HG02852 (cell line): Measurements from ENCODE around the gene SORCS2.

Experiments
- ATAC-seq: cut with Tn5 transposase; IDR thresholded peaks from one replicate; pipeline ENCODE4 v1.9.1; 2021; ENCODE audit warnings: mild to moderate bottlenecking, moderate library complexity; ENCODE audit not compliant: unreplicated experiment

The SORCS2 gene

DNA sequence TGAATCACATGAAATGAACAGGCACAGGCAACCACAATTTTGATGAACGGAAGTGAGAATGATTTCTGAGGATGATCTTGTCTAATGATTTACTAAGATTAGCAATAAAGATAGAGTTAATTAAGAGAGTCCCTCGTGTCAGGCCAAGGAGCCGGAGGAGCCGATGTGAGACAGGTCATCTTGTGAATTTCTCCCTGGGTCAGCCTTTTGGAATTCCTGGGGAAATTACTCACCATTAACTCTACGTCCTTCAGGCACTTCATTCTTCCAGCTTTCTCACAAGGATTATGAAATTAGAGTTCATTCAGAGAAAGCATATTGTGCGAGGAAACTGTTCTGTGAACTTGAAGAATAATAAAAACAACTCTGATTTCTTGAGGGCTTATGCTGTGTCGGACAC lies 155.6 kb downstream of the SORCS2 start:
- ATAC-seq: no peak

DNA sequence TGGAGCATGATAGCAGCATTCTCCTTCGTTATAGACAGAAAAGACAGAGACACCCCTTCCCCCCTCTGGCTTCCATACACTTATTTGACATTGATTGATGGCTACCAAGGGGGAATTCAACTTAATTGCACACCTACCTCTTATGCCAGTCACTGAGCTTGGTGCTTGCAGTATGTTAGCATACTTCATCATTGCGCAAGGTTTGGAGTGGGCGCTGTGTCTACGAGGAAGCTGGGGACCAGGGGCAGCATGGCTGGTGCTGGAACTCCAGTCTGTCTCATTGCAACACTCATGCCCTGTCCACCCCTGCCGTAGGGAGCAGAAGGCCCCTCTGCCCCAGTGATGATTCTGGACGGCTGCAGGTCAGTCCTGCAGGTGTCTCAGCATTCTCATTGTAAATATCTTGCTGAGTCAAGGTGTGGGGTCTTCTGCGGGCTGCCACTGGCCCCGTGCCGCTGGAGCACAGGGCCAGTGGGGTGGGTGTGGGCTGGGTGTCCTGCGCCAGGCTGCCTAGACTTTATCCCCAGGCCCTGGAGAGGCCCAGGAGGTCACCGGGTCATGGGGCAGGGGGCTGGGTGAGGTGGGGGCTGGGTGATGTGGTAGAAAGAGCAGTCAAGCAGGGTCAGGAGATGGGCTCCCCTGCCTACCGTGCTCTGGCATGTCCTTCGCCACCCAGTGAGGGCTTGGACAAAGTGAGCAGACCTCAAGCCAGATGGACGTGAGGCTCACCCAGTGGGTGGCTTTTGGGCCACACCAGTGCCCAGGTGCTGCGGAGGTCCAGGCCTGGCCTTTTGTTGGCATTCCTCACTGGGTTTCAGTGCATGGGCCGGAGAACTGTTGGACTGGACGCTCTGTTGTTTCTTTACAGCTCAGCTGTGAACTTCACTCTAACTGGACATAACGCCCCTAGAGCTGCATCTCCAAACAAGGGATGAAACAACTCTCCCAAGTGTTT lies 156.9 kb downstream of the SORCS2 start:
- no peak for ATAC-seq

DNA sequence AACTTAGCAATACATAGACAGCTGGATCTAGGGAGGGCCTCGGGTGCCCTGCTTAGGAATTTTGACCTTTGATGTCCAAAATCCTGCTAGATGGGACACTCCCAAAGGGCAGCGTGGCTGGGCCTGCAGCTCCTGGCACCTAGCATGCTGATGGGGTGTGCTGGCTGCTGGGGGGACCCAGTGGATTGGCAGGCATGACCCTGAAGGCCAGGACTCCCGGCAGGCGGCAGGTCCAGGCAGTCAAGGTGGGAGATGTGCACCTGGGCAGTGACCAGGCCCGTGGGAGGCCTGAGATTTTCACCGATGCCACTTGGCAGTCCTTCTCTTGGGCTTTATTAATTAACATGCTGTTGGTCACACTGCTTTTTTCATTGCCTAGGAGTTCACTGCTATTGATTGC lies 158.1 kb downstream of the SORCS2 start:
- no peak for ATAC-seq

DNA sequence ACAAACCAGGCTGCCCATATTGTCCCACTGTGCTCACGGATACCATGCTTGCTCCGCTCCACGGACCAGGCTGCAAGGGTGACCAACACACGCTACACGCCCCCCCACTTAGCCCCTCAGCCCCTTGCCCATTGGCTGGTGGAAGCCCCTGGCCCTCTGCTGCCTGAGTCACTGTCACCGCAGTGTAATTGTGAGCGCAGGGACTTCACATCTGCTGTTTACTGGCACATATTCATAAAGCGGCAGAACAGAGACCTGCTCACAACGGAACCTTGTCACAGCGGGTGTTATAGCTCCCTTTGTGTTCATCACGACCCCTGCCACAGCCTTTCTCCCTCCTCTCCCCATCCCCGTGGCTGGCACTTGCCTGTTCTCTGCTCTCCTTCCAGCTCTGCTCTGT lies 158.7 kb downstream of the SORCS2 start:
- ATAC-seq: no peak

DNA sequence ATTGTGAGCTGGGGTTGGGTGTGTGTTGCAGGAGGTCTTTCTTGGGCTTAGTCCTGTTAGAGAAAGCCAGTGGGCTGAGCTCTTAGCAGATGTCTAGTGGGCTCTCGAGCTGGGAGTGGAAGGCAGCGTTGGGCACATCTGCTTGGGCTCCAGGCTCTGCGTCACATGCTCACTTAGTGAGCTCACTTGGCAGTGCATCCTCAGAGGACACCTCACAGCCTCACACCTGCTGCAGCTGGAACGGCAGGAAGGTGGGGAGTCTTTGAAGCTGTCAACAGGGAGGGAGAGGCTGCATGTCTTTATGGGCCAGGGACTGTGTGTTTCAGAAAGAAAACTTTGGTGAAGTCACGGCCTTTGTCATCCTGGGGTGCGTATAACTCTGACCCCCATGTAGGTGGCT lies 160.1 kb downstream of the SORCS2 start:
- ATAC-seq: no peak

DNA sequence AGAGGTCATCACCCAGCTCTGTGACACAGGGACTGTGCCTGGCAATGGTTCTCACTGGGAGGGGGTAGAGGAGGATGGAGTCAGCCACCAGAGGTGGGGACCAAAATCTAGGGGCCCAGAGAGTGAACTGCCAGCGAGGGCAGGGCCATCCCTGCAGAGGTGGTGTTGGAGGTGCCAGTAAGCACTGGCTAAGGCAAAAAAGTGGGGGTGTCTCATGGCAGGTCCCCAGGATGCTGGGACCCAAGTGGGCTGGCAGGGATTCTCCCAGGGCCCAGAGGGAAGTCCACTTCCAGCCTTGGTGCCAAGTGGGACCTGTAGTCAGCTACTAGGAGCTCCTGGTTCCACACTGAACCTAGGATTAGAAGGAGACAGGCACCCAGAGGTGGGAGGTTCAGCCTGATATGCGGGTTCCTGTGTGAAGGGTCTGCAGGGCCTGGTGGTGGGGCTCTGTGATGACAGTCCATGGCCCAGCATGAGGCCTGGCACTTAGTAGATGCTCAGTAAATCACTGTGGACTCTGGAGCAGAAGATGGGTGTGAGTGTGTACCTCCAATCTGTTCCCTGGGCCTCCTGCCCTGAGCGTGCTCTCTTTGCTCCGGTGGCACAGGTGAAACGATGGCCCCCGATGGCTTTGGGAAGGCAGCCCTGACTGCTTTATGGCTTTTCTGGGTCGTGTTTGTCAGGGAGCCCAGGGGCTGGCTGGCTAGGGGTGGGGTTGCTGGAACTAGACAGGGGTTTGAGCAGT lies 160.9 kb downstream of the SORCS2 start:
- ATAC-seq: no peak

DNA sequence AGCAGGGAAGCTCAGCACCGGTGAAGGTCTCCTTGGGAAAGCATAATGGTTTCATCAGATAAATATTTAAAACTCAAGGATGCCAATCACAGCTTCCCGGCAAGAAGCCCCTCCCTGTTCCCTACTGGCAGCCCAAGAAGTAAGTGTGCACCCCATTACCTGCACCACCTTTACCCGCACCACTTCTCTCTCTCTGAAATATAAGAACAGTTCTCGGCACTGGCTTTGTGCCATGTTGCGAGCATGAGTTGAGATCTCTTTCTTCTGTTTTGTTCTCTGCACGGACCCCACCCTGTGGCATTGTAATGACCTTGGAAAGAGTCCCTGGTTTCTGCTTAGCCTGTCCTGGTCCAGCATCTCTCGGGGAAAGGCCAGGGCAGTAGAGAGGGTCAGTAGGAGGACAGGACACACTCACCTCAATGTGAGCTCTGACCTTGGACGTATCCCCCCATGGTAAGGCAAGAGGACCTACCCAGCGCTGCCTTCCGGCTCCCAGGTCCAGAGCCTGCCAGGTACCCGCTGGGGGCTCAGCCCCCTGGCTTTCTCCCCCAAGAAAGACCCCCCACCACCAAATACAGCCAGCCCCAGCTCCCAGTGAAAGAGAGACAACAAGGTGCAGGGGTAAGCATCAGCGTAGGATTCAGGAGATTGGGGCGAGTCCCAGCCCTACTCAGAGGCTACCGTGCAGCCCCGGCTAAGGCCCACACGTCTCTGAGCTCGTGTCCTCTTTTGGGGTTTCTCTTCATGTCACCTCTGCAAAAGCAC lies 161.7 kb downstream of the SORCS2 start:
- ATAC-seq: no peak

DNA sequence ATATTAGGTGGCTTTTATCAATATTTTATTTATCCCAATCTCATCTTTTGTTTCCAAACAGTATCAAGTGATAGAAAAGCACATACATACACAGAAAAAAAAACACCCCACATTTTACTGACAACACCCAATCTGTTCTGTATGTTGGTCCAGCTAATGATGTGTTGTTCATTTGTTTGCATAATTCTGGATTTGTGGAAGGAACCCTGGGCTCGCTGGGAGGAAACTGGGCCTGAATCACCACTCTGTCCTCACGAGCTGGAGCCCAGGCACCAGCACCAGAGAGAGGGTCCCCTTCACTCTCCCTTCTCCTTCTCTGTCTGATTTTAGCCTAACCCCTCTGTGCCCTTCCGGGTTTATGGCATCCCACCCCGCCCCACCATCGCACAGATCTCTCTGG lies 162.6 kb downstream of the SORCS2 start:
- ATAC-seq: no peak

DNA sequence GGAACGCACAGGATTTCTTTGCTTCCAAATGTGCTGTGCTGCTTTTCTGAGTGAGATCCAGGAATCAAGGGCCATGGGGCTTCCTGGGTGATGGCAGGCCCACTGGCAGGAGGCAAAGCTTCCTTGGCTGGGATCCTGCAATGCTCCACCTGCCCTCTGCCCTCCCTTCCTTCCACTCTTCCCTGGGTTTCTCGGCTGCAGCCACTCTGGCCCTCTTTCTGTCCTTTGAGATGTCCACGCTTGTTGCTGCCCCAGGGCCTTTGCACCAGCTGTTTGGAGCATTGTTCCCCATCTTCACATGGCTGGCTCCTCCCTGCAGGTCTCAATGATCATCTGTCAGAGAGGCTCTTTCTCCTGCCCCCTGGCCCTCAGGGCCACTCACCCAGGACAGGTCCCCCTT lies 163.5 kb downstream of the SORCS2 start:
- ATAC-seq: no peak

DNA sequence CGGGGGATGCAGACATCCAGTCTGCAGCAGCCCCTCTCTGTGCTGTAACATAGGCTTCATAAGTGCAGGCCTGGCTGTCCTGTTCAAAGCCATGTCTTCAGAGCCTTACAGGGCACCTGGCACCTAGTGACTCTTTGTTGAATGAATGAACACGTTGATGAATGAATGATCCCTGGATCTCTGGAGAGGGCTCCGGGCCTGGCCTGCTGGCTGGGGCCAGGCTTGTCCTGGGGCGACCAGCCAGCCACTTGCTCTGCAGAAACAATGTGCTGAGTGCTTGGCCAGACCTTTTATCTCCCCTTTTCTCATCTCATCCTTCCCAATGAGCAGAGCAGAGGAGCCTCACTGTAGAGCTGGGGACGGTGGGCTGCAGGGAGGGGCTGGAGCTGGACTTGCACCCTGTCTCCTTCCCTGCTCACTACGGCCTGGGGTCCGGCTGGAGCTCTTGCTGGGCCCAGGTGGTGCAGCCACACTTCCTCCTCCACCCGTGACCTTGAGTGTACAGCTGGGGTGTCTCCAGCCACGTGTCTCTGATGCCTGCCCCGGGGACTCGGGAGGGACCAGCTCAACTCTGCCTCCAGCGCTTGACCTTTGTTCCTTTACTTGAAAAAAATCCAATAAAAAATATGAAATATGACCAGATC lies 164.5 kb downstream of the SORCS2 start:
- no peak for ATAC-seq

DNA sequence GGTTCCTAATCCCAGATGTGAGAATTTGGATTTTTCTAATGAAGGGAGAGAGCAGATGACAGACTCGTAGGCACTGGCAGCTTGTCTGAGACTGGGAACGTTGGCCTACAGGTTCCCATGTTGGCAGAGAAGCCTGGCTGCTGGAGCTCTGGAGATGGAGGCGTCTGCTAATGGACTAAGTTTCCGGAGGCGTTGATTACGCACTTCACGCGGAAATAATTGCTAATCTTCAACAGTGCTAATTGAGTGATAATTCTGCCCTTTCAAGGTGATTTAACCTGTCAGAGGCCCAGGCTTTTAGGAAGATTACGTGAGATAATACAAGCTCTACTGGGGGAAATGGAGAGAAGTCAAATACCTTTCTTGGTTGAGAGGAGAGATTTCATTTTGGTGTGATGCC lies 165.0 kb downstream of the SORCS2 start:
- ATAC-seq: no peak

DNA sequence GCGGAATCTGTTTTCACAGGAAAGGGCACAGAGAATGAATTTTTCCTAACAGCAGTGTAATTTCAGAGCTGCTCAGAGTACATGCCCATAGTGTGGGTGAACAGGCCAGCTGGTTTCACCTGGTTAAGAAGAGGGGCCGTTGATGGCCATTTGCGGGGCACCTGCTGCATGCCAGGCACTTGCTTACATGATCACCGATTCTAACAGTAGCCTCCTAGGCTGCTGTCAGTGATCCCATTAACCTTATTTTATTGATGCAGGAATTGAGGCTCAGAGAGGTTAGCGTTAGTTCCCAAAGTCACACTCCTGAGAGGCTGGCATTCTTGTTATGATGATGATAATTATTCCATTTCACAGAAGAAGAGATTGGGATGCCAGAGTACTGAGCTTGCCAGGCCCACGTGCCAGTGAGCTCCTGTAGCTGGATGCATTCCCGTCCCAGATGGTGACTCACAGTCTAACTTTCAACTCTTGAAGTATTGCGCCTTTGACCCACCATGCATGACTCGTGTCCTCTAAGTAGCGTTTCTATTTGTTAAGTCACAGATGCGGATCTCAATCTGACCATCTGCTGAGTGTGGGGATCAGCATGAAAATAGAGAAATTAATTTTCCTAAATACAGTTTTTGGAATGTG lies 165.9 kb downstream of the SORCS2 start:
- ATAC-seq: no peak

DNA sequence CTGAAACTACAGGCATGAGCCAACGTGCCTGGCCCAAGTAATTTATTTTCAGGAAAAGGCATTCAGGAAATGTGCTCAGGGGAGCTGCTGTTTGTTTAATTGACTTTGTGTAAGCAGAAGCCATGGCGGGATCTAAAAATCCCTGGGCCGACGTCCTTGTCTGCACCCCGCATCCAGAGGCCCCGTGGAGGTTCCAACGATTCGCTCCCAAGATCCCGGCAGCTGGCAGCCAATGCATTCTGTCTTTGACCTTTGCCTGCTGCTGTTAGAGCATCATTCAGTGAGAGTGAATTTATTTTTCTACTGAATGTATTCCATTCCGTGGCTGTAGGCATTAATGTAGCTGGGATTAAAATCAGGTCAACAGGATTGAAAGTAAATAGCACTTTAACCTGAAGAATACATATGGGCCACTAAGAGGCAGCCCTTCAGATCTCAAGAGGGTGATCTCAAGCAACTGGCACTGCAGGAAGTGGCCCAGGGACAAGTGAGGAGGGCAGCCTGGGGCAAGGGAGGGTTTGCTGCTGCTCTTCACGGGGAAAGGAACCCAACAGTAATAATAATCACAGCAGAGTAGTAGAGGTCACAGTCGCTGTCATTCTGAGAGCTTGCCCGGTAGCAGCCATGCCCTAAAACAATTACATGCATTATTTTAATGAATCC lies 167.2 kb downstream of the SORCS2 start:
- no peak for ATAC-seq

DNA sequence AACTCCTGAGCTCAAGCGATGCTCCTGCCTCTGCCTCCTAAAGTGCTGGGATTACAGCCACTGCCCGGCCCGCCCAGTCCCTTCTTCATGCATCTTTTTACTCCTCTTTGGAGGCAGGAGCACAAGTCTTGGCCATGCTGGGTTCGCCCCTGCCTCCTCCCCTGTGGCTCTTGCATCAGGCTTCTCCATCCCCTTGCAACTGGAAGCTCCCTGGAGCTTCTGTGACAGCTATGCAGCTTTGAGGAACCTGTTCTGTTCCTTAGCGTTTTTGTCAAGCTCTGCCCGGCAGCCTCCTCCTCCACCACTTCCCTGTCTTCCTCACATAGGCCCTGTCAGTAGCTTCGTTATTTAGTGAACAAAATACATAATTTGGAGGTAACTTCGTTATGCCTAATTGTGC lies 168.5 kb downstream of the SORCS2 start:
- no peak for ATAC-seq

DNA sequence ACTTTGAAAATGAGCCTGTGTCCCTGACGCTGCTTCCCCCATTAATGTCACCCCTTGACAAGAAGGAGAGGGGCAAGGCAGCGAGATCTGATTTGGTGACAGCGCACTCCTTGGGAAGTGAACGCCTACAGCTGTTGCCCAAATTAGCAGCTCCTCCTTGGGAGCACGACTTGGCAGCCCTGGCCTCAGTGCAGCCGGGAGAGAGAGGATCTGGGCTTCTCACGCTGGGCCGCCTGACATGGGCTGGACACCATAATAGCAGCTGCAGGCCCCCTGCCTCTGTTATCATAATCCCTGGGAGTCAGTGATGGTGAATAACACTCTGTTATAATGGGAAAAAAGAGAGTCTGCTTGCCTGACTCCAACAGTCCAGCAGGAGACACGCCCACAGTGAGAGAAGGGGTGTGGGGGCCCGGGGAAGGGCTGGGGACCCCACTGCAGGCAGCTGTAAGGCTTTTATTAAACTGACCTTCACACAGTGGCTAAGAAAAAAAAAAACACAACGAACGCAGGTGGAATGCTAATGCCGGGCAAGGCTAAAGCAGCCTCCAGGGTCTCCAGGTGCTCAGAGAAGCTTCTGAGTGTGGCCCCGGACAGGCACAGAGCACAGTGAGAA lies 169.1 kb downstream of the SORCS2 start:
- no peak for ATAC-seq

DNA sequence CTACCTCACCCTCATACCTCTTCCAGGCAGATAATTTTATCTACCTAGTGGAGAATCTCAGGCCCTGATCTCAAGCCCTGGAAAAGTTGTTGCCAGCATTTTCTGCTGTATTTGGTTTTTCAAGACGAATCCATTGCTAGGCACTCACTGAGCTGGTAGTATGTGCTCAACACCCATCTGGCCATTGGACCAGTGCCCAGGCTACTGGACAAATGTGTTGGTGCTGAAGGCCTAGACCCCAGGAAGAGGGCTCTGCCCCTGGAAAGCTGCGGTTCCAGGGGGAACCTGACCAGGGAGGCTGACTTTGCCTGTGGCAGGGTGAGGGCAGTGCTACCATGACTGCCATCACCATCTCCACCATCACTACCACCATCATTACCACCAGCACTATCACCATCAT lies 170.0 kb downstream of the SORCS2 start:
- no peak for ATAC-seq

DNA sequence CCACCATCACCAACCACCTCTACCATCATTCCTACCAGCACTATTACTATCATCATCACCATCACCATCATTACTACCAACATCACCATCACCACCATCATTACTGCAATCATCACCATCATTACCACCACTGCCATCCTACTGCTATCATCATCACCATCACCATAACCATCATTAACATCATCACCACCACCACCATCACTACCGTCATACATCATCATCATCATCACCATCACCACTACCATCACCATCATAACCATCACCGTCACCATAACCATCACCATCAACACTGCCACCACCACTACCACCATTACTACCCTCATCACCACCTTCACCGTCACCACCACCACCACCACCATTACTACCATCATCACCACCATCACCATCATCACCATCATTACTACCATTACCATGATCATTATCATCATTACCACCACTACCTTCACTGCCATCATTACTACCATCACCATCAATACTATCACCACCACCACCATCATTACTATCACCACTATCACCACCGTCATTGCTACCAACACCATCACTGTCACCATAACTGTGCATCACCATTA lies 170.6 kb downstream of the SORCS2 start:
- ATAC-seq: no peak

DNA sequence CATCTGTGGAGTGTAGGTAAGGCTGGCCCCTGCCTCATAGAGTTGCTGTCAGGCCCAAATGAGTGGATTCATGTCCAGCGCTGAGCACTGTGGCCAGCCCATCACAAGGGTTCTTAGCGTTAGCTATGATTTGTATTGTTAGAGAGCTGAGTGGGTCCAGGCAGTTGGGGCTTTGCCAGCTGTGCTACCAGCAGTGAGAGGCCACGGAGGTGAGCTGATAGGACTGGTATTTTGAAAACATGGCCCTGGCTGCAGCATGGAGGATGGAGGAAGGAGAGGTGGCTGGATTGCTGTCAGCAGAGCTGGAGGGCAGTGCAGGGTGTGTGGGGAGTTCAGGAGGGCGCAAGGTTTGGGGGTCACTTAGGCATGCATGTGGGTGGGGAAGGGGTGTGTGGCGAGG lies 172.6 kb downstream of the SORCS2 start:
- ATAC-seq: no peak
